Thyroid gland (tissue), 4 donors: ENCODE data around the gene SPATA9.

Experiments
- POLR2A ChIP-seq, 2 donors: fragments of 450-650 bp; IDR thresholded peaks; one replicate each; pipeline ENCODE4 v1.6.1; 2017; ENCODE audit warnings: antibody characterized with exemption in 2 of 2, mild to moderate bottlenecking in 2 of 2, moderate library complexity in 1 of 2
- TF ChIP-seq, protein P1 (sequence below), 6 experiments: fragments of 200-600 bp in 3 of 6; fragments of 450-650 bp in 3 of 6; sonication (generic) in 3 of 6; IDR thresholded peaks; one replicate each; pipeline ENCODE4 v1.5.1; 2016 to 2019; ENCODE audit warnings: antibody characterized with exemption in 6 of 6, mild to moderate bottlenecking in 2 of 6, inconsistent platforms in 1 of 6, moderate library complexity in 1 of 6

DNA sequence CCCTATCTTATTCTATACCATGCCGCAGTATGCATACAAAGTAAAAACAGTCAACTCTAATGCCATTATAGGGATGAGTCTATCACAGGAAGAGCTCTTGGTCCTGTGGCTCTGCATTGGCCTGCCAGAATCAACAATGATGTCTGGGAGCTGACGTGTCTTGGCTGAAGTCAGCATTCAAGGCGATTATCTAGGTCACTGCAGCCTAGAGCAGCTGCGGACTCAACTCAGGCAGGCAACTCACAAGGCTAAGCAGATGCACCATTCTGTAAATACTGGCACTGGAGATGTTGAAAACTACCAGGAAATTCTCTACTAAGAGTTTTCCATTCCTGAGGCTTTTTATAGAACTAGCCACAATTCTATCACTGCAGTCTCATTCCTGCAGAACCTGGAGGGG, 13.3 kb downstream of the SPATA9 start:
- TF ChIP-seq POLR2A (IDR thresholded peaks at IDR 0.05) = no peak
- TF ChIP-seq, protein P1, sequence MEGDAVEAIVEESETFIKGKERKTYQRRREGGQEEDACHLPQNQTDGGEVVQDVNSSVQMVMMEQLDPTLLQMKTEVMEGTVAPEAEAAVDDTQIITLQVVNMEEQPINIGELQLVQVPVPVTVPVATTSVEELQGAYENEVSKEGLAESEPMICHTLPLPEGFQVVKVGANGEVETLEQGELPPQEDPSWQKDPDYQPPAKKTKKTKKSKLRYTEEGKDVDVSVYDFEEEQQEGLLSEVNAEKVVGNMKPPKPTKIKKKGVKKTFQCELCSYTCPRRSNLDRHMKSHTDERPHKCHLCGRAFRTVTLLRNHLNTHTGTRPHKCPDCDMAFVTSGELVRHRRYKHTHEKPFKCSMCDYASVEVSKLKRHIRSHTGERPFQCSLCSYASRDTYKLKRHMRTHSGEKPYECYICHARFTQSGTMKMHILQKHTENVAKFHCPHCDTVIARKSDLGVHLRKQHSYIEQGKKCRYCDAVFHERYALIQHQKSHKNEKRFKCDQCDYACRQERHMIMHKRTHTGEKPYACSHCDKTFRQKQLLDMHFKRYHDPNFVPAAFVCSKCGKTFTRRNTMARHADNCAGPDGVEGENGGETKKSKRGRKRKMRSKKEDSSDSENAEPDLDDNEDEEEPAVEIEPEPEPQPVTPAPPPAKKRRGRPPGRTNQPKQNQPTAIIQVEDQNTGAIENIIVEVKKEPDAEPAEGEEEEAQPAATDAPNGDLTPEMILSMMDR (IDR thresholded peaks at IDR 0.05) = no peak
